Loucy (cell line): Measurements from ENCODE around the gene CNTNAP2.

Experiments used
- H2AFZ ChIP-seq: fragments of 200-600 bp; sonication (generic); 2 replicates; pipeline ENCODE4 v1.6.0; 2016; ENCODE audit warnings: antibody characterized with exemption, mild to moderate bottlenecking, low read length, moderate library complexity
- H3F3A ChIP-seq: fragments of 200-600 bp; 2 replicates; pipeline ENCODE4 v1.6.0; 2016; ENCODE audit warnings: antibody characterized with exemption, low read depth, mild to moderate bottlenecking
- H3K27me3 ChIP-seq: fragments of 200-600 bp; sonication (generic); 2 replicates; pipeline ENCODE4 v1.6.1; 2014; ENCODE audit warnings: low read length, mild to moderate bottlenecking; ENCODE audit not compliant: insufficient read depth, poor library complexity, severe bottlenecking
- H3K36me3 ChIP-seq: fragments of 200-600 bp; sonication (generic); 2 replicates; pipeline ENCODE4 v1.6.1; 2016; ENCODE audit warnings: low read length; ENCODE audit not compliant: insufficient read depth
- H3K4me1 ChIP-seq: fragments of 200-600 bp; sonication (generic); 2 replicates; pipeline ENCODE4 v1.5.1; 2014; ENCODE audit warnings: low read length, mild to moderate bottlenecking; ENCODE audit not compliant: insufficient read depth, poor library complexity, severe bottlenecking
- H3K4me2 ChIP-seq: fragments of 200-600 bp; sonication (generic); 2 replicates; pipeline ENCODE4 v1.6.0; 2014; ENCODE audit warnings: antibody characterized with exemption, low read length, low read depth, mild to moderate bottlenecking; ENCODE audit not compliant: poor library complexity, severe bottlenecking
- H3K4me3 ChIP-seq: fragments of 200-600 bp; sonication (generic); 2 replicates; pipeline ENCODE4 v1.5.1; 2014; ENCODE audit warnings: low read length, mild to moderate bottlenecking, mixed read lengths; ENCODE audit not compliant: poor library complexity, severe bottlenecking
- H3K79me2 ChIP-seq: fragments of 200-600 bp; sonication (generic); 2 replicates; pipeline ENCODE4 v1.6.1; 2014; ENCODE audit warnings: low read length; ENCODE audit not compliant: insufficient read depth
- H3K9ac ChIP-seq: fragments of 200-600 bp; sonication (generic); 2 replicates; pipeline ENCODE4 v1.6.0; 2014; ENCODE audit warnings: mild to moderate bottlenecking, low read depth, low read length, moderate library complexity; ENCODE audit not compliant: poor library complexity, severe bottlenecking
- H3K9me2 ChIP-seq: fragments of 200-600 bp; sonication (generic); replicated peaks from 2 replicates; pipeline ENCODE4 v1.6.1; 2016; ENCODE audit warnings: low read depth, low read length, mixed read lengths
- H3K9me3 ChIP-seq: fragments of 200-600 bp; sonication (generic); 2 replicates; pipeline ENCODE4 v1.6.1; 2014; ENCODE audit warnings: mild to moderate bottlenecking, antibody characterized with exemption, low read length, low read depth; ENCODE audit not compliant: insufficient read depth
- H4K20me1 ChIP-seq: fragments of 200-600 bp; sonication (generic); 2 replicates; pipeline ENCODE4 v1.6.0; 2014; ENCODE audit warnings: antibody characterized with exemption, low read length, mild to moderate bottlenecking; ENCODE audit not compliant: insufficient read depth, poor library complexity, severe bottlenecking
- EZH2phosphoT487 ChIP-seq: fragments of 200-600 bp; IDR thresholded peaks from 2 replicates; pipeline ENCODE4 v1.6.1; 2018; ENCODE audit warnings: antibody characterized with exemption, mild to moderate bottlenecking, moderate library complexity, borderline replicate concordance
- TF ChIP-seq, protein P1 (sequence below): fragments of 200-600 bp; sonication (generic); conservative IDR thresholded peaks from 2 replicates; pipeline ENCODE4 v1.5.1; 2014; ENCODE audit warnings: mild to moderate bottlenecking, antibody characterized with exemption, low read length

CNTNAP2 gene

DNA sequence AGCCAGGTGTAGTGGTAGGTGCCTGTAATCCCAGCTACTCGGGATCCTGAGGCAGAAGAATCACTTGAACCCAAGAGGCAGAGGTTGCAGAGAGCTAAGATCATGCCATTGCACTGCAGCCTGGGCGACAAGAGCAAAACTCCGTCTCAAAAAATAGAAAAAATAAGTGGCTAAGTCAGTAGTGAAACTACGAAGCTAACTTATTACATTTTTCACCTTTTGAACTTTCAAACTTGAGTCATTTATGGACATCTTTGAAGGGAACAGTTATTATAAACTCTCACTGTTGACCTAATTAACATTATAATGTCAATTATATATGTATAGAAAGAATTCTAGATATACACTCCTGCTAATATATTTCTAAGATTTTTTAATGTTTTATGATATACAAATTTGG is 1932.5 kb downstream of the CNTNAP2 start:
- Histone ChIP-seq H4K20me1 (no peaks in the 10 kb centered on the region), H2AFZ (no peak overlapping the region)

DNA sequence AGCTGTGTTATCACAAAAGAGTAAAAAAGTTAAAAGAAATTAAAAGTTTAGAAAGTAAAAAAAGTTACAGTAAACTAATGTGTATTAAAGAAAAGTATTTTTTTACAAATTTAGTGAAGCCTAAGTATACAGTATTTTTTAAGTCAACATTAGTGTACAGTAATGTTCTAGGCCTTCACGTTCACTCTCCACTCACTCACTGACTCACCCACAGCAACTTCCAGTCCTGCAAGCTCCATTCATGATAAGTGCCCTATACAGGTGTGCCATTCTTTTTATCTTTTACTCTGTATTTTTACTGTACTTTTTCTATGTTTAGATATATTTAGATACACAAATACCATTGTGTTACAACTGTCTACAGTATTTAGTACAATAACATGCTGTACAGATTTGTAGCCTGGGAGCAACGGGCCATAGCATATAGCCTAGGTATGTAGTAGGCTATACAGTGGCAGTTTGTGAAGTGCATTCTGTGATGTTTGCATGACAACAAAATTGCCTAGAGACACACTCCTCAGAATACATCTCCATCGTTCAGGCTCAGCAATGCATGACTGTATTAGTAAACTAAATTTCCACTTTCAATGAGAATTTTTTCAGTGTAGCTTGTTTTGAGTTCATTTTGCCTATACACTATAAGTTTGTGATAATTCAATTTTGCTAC is 1934.0 kb downstream of the CNTNAP2 start:
- TF ChIP-seq, protein P1, sequence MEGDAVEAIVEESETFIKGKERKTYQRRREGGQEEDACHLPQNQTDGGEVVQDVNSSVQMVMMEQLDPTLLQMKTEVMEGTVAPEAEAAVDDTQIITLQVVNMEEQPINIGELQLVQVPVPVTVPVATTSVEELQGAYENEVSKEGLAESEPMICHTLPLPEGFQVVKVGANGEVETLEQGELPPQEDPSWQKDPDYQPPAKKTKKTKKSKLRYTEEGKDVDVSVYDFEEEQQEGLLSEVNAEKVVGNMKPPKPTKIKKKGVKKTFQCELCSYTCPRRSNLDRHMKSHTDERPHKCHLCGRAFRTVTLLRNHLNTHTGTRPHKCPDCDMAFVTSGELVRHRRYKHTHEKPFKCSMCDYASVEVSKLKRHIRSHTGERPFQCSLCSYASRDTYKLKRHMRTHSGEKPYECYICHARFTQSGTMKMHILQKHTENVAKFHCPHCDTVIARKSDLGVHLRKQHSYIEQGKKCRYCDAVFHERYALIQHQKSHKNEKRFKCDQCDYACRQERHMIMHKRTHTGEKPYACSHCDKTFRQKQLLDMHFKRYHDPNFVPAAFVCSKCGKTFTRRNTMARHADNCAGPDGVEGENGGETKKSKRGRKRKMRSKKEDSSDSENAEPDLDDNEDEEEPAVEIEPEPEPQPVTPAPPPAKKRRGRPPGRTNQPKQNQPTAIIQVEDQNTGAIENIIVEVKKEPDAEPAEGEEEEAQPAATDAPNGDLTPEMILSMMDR: no peak
- no peak for TF ChIP-seq EZH2phosphoT487
- Histone ChIP-seq H3K4me2 (no peak overlapping the region), H3K79me2 (no peaks in the 10 kb centered on the region), H4K20me1 (no peaks in the 10 kb centered on the region), H3K36me3 (no peaks in the 10 kb centered on the region), H3K9me2 (no peaks in the 10 kb centered on the region), H3F3A (no peaks in the 10 kb centered on the region), H3K27me3 (no peaks in the 10 kb centered on the region), H3K4me1 (no peaks in the 10 kb centered on the region), H3K9ac (no peak overlapping the region), H3K9me3 (no peaks in the 10 kb centered on the region), H2AFZ (no peak overlapping the region), H3K4me3 (no peak overlapping the region)

More for the DNA sequence above, 1932.5 kb downstream of the CNTNAP2 start:
- Histone ChIP-seq H3K4me3 (no peak overlapping the region), H3K4me1 (no peaks in the 10 kb centered on the region), H3K9me3 (no peaks in the 10 kb centered on the region), H3K4me2 (no peak overlapping the region), H3K79me2 (no peaks in the 10 kb centered on the region), H3K9ac (no peak overlapping the region), H3K27me3 (no peaks in the 10 kb centered on the region), H3F3A (no peaks in the 10 kb centered on the region), H3K9me2 (no peaks in the 10 kb centered on the region), H3K36me3 (no peaks in the 10 kb centered on the region)
- TF ChIP-seq, protein P1: no peak
- no peak for TF ChIP-seq EZH2phosphoT487

DNA sequence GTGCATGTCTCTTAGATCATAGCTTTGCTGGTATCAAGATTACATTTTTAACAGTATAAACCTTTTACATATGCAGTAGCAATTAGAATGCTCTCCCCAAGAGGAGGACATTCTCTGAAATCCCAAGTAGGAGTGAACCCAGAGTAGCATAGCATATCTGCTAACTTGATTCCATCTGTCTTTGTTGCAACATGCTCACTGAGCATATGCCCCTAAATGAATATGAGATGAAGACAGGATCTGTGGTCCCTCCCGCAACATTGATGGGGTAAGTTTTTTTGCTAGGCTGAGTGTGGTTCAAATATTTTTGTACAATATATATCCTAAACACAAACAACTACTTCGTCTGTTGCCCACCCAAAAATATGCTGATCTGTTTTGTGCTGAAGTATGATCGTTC is 1939.8 kb downstream of the CNTNAP2 start:
- no peak for TF ChIP-seq EZH2phosphoT487
- TF ChIP-seq, protein P1: no peak

More for the DNA sequence above, 1939.8 kb downstream of the CNTNAP2 start:
- Histone ChIP-seq H3K79me2 (no peaks in the 10 kb centered on the region), H3K4me3 (no peak overlapping the region), H3K27me3 (no peaks in the 10 kb centered on the region), H3K9ac (no peak overlapping the region), H3K9me3 (no peaks in the 10 kb centered on the region), H3K4me2 (no peak overlapping the region), H4K20me1 (no peaks in the 10 kb centered on the region), H3K36me3 (no peaks in the 10 kb centered on the region), H3K9me2 (no peaks in the 10 kb centered on the region), H3K4me1 (no peaks in the 10 kb centered on the region), H2AFZ (no peak overlapping the region), H3F3A (no peaks in the 10 kb centered on the region)
